Progenitor cell of endocrine pancreas (in vitro differentiated cells): ENCODE results near the gene NSF. TPM values are rescaled to one million over a fixed set of nuclear protein-coding genes. Genes with fewer than 3 reads are reported as not detected.

Source experiments
- DNase-seq: peaks from one replicate; pipeline ENCODE4 v3.0.0; 2021; ENCODE audit warnings: low spot score; ENCODE audit not compliant: unreplicated experiment
- H3K27ac Mint-ChIP-seq: 2 replicates; pipeline ENCODE4 v1.8.0; 2021; ENCODE audit warnings: mild to moderate bottlenecking, moderate library complexity, mixed read lengths
- H3K27me3 Mint-ChIP-seq: 2 replicates; pipeline ENCODE4 v1.8.0; 2021; ENCODE audit warnings: mixed read lengths
- H3K36me3 Mint-ChIP-seq: 2 replicates; pipeline ENCODE4 v1.8.0; 2022; ENCODE audit warnings: mixed read lengths; ENCODE audit not compliant: insufficient read depth
- H3K4me1 Mint-ChIP-seq: 2 replicates; pipeline ENCODE4 v1.8.0; 2021; ENCODE audit warnings: low read depth, mixed read lengths
- H3K4me3 Mint-ChIP-seq: 2 replicates; pipeline ENCODE4 v1.8.0; 2021; ENCODE audit warnings: low read depth, mild to moderate bottlenecking, moderate library complexity, mixed read lengths
- H3K9me3 Mint-ChIP-seq: 2 replicates; pipeline ENCODE4 v1.8.0; 2021; ENCODE audit warnings: low read depth, mixed read lengths
- CTCF ChIP-seq: fragments of 200-600 bp; sonication (generic); IDR thresholded peaks from one replicate; pipeline ENCODE4 v1.5.0; 2021; ENCODE audit warnings: antibody characterized with exemption, mild to moderate bottlenecking; ENCODE audit not compliant: unreplicated experiment
- total RNA-seq: library from RNA; stranded (reverse); gene quantifications from 2 replicates; pipeline ENCODE4 v1.2.1, GENCODE V29; 2021

Gene NSF
- total RNA-seq, 1 donor from 2014 or later = 31.3 TPM

DNA sequence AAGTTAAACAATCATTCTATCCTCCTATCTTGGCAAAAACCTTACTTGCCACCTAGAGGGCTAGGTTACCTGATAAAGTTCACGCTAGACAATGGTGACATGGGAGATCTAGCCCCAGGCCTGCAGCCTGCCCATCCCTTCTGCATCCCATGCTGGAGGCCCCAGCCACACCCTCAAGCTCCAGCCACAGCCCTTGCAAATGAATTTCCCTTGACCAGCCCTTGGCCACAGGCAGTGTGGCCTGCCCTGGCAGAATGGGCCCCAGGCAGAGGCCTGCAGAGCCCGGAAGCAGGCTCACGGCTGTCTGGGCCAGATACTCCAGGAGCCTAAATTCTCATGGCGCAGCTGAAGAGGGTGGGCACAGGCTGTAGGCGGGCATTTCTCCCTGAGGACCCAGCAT, 213.1 kb downstream of the NSF start:
- no peaks in the 10 kb centered on the region for H3K9me3 Mint-ChIP-seq
- no peak for TF ChIP-seq CTCF
- no peak for DNase-seq
- no peaks in the 10 kb centered on the region for H3K36me3 Mint-ChIP-seq
- H3K27me3 Mint-ChIP-seq = peaks cover 10% of the 10 kb centered on the region
- no peak overlapping the region for H3K27ac Mint-ChIP-seq
- H3K4me3 Mint-ChIP-seq = no peak overlapping the region
- peaks cover 3% of the 10 kb centered on the region for H3K4me1 Mint-ChIP-seq

DNA sequence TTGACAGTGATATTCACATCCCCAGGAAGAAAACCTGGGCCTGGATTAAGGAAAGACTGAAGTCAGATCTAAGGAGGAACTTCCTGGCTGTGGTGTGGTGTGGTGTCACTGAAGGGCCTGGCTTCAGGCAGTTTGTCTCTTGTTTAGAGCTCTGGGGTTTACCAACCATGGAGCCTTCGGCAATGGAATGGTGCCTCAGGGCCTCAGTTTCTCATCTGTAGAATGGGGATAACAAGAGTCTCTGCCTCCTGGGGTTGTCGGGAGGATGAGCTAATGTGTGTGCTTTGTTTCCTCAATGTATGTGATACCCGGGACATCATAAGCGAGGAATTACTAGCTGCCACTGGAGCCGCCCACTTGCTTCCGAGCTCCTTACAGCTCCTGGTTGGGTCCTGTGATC, 215.3 kb downstream of the NSF start:
- Mint-ChIP-seq H3K27ac (no peak overlapping the region), H3K36me3 (no peaks in the 10 kb centered on the region), H3K9me3 (no peaks in the 10 kb centered on the region), H3K4me3 (no peak overlapping the region), H3K27me3 (peaks cover 10% of the 10 kb centered on the region), H3K4me1 (peaks cover 12% of the 10 kb centered on the region)
- TF ChIP-seq CTCF = no peak
- no peak for DNase-seq

Other genes starting within 250 kb of the NSF start
- gene ARL17B, start 228.9 kb upstream of the NSF start, total RNA-seq = 15.6 and 16.0 TPM in 2 replicates
- 22.4 and 26.2 TPM in 2 replicates for gene LRRC37A2, start 78.2 kb upstream of the NSF start, total RNA-seq
- 20.1 and 21.7 TPM in 2 replicates for gene ARL17A, start 11.0 kb upstream of the NSF start, total RNA-seq
- gene WNT3, start 228.0 kb downstream of the NSF start, total RNA-seq = 7.2 and 8.1 TPM in 2 replicates